Keratinocyte (primary cell): ENCODE data around the gene TMEM190.

Experiments used
- CTCF ChIP-seq, 3 experiments: IDR thresholded peaks in 1 of 3; conservative IDR thresholded peaks in 1 of 3; optimal IDR thresholded peaks in 1 of 3; 2 replicates in 2 of 3; 3 replicates in 1 of 3; pipeline versions ENCODE3 to v1.5.1; 2011; ENCODE audit warnings: low read length in 3 of 3, mild to moderate bottlenecking in 3 of 3, moderate library complexity in 2 of 3, control low read depth in 1 of 3, inconsistent platforms in 1 of 3; ENCODE audit not compliant: insufficient read depth in 2 of 3; ENCODE audit errors: extremely low read depth in 1 of 3
- EZH2 ChIP-seq: IDR thresholded peaks from one replicate; pipeline ENCODE4 v1.6.1; 2012; ENCODE audit warnings: inconsistent platforms, mild to moderate bottlenecking, low read length, moderate library complexity

GRCh38 chr19:55410168-55410567, 33.5 kb downstream of the TMEM190 start:
- TF ChIP-seq CTCF (optimal IDR thresholded peaks at IDR 0.05 in 1 of 3, IDR thresholded peaks at IDR 0.05 in 1 of 3, conservative IDR thresholded peaks at IDR 0.05 in 1 of 3; ENCODE audit: extremely low read depth in 1 of 3, insufficient read depth in 2 of 3, low read length in 3 of 3) (no peak), EZH2 (no peak)
